ENCODE measurements around the gene NFAM1.

DNA sequence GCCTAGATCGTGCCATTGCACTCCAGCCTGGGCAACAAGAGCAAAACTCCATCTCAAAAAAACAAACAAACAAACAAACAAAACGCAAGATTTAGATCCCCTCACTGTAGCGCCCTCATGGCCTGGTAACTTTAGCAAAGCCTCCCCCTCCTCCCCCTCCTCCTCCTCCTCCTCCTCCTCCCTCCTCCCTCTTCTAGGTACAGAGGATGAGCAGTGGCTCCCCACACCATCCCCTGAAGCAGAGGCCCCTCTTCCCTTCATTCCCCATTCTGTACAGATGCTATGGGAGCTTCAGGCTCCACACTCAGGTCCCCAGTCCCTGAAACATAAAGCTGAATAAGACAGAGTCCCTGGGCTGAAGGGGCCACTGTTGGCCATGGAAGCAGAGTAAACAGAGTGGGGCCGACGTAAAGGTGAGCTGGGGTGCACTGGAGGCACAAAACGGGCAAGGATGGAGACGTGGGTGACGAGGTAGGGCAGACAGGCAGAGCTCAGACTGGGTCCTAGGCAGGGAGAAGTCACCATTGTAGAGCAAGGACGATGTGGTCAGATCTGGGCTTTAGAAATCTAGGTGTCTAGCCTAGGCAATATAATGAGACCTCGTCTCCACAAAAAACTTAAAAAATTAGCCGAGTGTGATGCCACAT, 19.4 kb upstream of the NFAM1 start:
- TF ChIP-seq, protein P1, sequence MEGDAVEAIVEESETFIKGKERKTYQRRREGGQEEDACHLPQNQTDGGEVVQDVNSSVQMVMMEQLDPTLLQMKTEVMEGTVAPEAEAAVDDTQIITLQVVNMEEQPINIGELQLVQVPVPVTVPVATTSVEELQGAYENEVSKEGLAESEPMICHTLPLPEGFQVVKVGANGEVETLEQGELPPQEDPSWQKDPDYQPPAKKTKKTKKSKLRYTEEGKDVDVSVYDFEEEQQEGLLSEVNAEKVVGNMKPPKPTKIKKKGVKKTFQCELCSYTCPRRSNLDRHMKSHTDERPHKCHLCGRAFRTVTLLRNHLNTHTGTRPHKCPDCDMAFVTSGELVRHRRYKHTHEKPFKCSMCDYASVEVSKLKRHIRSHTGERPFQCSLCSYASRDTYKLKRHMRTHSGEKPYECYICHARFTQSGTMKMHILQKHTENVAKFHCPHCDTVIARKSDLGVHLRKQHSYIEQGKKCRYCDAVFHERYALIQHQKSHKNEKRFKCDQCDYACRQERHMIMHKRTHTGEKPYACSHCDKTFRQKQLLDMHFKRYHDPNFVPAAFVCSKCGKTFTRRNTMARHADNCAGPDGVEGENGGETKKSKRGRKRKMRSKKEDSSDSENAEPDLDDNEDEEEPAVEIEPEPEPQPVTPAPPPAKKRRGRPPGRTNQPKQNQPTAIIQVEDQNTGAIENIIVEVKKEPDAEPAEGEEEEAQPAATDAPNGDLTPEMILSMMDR (conservative IDR thresholded peaks at IDR 0.05 in 1 of 2, IDR thresholded peaks at IDR 0.05 in 1 of 2; ENCODE audit: extremely low read depth in 1 of 2, insufficient read depth in 1 of 2, low read depth in 1 of 2, low read length in 2 of 2): no peak
- TF ChIP-seq EZH2 (IDR thresholded peaks at IDR 0.05; ENCODE audit: borderline replicate concordance, low read length): no peak

All from mammary epithelial cell (primary cell).